GM12864 (cell line): ENCODE results near the gene HDAC4.

Source experiments
- DNase-seq: peaks from one replicate; pipeline ENCODE4 v3.0.0-alpha.2; 2011; ENCODE audit warnings: low read depth
- H3K4me3 ChIP-seq: 2 replicates; pipeline ENCODE4 v1.5.1; 2011; ENCODE audit warnings: mild to moderate bottlenecking, low read depth, low read length, control low read depth
- CTCF ChIP-seq: IDR thresholded peaks from 2 replicates; pipeline ENCODE4 v1.5.1; 2011; ENCODE audit warnings: low read depth, mild to moderate bottlenecking, moderate library complexity, low read length, control low read depth, inconsistent platforms; ENCODE audit errors: missing control alignments

HDAC4 gene

GRCh38 chr2:239025096-239025801 is 375.6 kb downstream of the HDAC4 start:
- TF ChIP-seq CTCF = no peak
- H3K4me3 ChIP-seq = no peak overlapping the region
- DNase-seq = no peak

GRCh38 chr2:239024226-239024625 is 376.6 kb downstream of the HDAC4 start:
- TF ChIP-seq CTCF = no peak
- no peak for DNase-seq
- H3K4me3 ChIP-seq = no peak overlapping the region

- no peak overlapping the region for H3K4me3 ChIP-seq
- no peak for DNase-seq
- no peak for TF ChIP-seq CTCF
Observed at GRCh38 chr2:239022437-239023260, 378.2 kb downstream of the HDAC4 start.

DNA sequence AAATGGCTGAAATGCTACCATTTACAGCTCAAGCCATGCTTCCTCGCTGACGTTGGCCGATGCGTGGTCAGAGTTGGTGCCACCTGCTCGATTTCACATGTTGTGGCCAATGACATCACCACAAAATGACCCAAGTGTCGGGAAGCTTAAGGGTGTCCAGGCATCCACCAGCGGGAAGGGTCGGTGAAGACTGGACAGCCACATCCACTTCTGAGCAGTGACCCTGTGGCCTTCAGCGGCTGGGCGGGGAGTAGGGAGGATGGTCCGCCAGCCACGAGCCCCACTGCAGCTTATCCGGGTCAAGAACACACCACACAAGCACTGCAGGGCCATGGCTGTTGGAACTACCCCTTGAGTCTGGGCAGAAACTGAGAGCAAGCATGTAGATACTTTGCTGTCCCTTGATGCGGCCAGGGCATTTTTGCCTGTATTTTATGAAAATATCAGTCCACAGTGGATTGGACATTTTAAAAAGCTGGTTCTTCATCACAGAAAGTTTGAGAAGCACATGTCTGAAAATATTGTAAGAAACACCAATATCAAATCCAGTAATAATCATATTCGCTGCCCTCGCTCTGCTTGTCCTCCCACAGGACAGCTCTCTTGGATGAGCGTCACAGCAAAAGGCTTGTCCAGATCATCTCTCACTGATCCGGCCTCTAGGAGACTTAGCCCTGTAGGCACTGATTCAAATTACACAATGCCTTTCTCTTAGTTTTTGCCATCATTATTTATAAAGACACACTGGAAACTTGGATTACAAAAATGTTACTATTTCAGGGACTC is 379.0 kb downstream of the HDAC4 start:
- H3K4me3 ChIP-seq = no peak overlapping the region
- no peak for TF ChIP-seq CTCF
- DNase-seq = no peak

DNA sequence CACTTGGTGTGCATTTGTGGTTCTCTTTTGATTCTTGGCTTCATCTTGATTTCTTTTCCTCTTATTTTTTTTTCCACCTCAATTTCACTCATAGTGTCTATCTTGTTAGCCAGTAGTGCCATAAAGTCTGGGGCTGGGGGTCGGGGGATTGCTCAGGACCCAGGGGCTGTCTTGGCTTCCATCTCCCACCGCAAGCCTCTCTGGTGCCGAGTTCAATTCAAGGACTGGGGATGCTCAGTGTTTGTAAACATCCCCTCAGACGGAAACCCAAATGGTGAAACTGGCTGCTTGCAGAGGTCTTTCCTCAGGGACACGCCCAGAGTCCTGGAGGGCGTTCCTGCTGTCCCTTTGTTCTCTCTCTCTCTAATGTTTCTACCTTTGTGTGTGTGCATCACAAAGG is 379.6 kb downstream of the HDAC4 start:
- TF ChIP-seq CTCF = no peak
- no peak overlapping the region for H3K4me3 ChIP-seq
- DNase-seq = no peak

- DNase-seq = no peak
- no peak overlapping the region for H3K4me3 ChIP-seq
- no peak for TF ChIP-seq CTCF
Observed at GRCh38 chr2:239020541-239021041, 380.2 kb downstream of the HDAC4 start.
